Stimulated activated CD4-positive, alpha-beta T cell treated with anti-CD3 and anti-CD28 coated beads, Interleukin-1b, Interleukin-23, amount 100 ng/mL, for 24 hours (primary cell): ENCODE measurements around the gene RASSF6.
"Not testable (repeated sequence)": the region's sequence is repeated elsewhere in the genome, so short reads cannot be mapped to it uniquely, and the experiment has no call there.

Experiments used
- DNase-seq, 4 experiments: peaks; one replicate each; pipeline ENCODE4 v3.0.0-alpha.2; 2020; ENCODE audit warnings: low read depth in 4 of 4, low spot score in 1 of 4

RASSF6 gene

GRCh38 chr4:73577371-73577770, 42.9 kb downstream of the RASSF6 start:
- no peak for DNase-seq

- no peak for DNase-seq
Observed at GRCh38 chr4:73576381-73576780, 43.9 kb downstream of the RASSF6 start.

GRCh38 chr4:73575660-73576059, 44.6 kb downstream of the RASSF6 start:
- no peak for DNase-seq

GRCh38 chr4:73573794-73574528, 46.3 kb downstream of the RASSF6 start:
- peak in 1 of 4 experiments; percentile 0 for DNase-seq

- DNase-seq, result not testable (repeated sequence)
Observed at GRCh38 chr4:73550865-73551264, 69.4 kb downstream of the RASSF6 start.

GRCh38 chr4:73544620-73545019, 75.6 kb downstream of the RASSF6 start:
- DNase-seq, result no peak

- DNase-seq, result no peak
Observed at GRCh38 chr4:73541251-73541650, 79.0 kb downstream of the RASSF6 start.

- DNase-seq, result no peak
Observed at GRCh38 chr4:73540826-73541225, 79.4 kb downstream of the RASSF6 start.

- no peak for DNase-seq
Observed at GRCh38 chr4:73539386-73539785, 80.8 kb downstream of the RASSF6 start.

- DNase-seq, result no peak
Observed at GRCh38 chr4:73538162-73538561, 82.1 kb downstream of the RASSF6 start.

- DNase-seq, result no peak
Observed at GRCh38 chr4:73533515-73534422, 86.5 kb downstream of the RASSF6 start.

- DNase-seq, result no peak
Observed at GRCh38 chr4:73528171-73528570, 92.1 kb downstream of the RASSF6 start.

- no peak for DNase-seq
Observed at GRCh38 chr4:73527196-73527595, 93.0 kb downstream of the RASSF6 start.

- DNase-seq, result no peak
Observed at GRCh38 chr4:73525611-73526010, 94.6 kb downstream of the RASSF6 start.

GRCh38 chr4:73523126-73523525, 97.1 kb downstream of the RASSF6 start:
- DNase-seq, result no peak
